Gastrocnemius medialis (tissue), 4 donors: ENCODE results near the gene PAQR8. TPM values are rescaled to one million over a fixed set of nuclear protein-coding genes. Genes with fewer than 3 reads are reported as not detected.

Experiments
- ATAC-seq, 2 donors: fragments of 150-250 bp; one replicate each; pipeline ENCODE4 v1.9.1; 2016
- DNase-seq, 2 donors: peaks; one replicate each; pipeline ENCODE4 v3.0.0-alpha.2; 2019
- H3K27ac ChIP-seq, 4 donors: fragments of 200-600 bp; sonication (generic); 1 replicate in 1 of 4; 2 replicates in 3 of 4; pipeline ENCODE4 v1.5.1; 2016 to 2018; ENCODE audit warnings: mild to moderate bottlenecking in 2 of 4, moderate library complexity in 1 of 4
- H3K27me3 ChIP-seq, 3 donors: fragments of 200-600 bp; sonication (generic) in 2 of 3; 1 replicate in 1 of 3; 2 replicates in 2 of 3; pipeline versions ENCODE4 v1.5.1 to v1.6.0; 2016 to 2019; ENCODE audit warnings: mild to moderate bottlenecking in 1 of 3, moderate library complexity in 1 of 3
- H3K36me3 ChIP-seq, 2 donors: fragments of 200-600 bp; sonication (generic) in 1 of 2; one replicate each; pipeline ENCODE4 v1.5.1; 2017 to 2018
- H3K4me1 ChIP-seq, 2 donors: fragments of 200-600 bp; sonication (generic) in 1 of 2; one replicate each; pipeline ENCODE4 v1.5.1; 2016 to 2017; ENCODE audit warnings: mild to moderate bottlenecking in 2 of 2
- H3K4me3 ChIP-seq, 4 donors: fragments of 200-600 bp; sonication (generic) in 3 of 4; 1 replicate in 1 of 4; 2 replicates in 3 of 4; pipeline ENCODE4 v1.5.1; 2016 to 2019; ENCODE audit warnings: mild to moderate bottlenecking in 2 of 4
- H3K9me3 ChIP-seq, 3 donors: fragments of 200-600 bp; sonication (generic) in 2 of 3; 1 replicate in 1 of 3; 2 replicates in 2 of 3; pipeline ENCODE4 v1.5.1; 2016 to 2019
- CTCF ChIP-seq, 5 experiments: fragments of 450-650 bp in 3 of 5; fragments of 200-600 bp in 2 of 5; sonication (generic) in 2 of 5; IDR thresholded peaks in 4 of 5; conservative IDR thresholded peaks in 1 of 5; 1 replicate in 4 of 5; 2 replicates in 1 of 5; pipeline ENCODE4 v1.5.1; 2016 to 2019; ENCODE audit warnings: antibody characterized with exemption in 5 of 5, mild to moderate bottlenecking in 3 of 5, moderate library complexity in 3 of 5
- POLR2A ChIP-seq, 2 donors: fragments of 450-650 bp; IDR thresholded peaks; one replicate each; pipeline ENCODE4 v1.6.1; 2017; ENCODE audit warnings: antibody characterized with exemption in 2 of 2, mild to moderate bottlenecking in 2 of 2, moderate library complexity in 2 of 2
- in situ Hi-C, 4 donors: fragments of 200-750 bp; cut with MboI; loops; one replicate each; pipeline versions ENCODE4 v1.15.0 to v1.8.0; 2017; ENCODE audit warnings: low sequenced_read_pairs in 4 of 4
- intact Hi-C: fragments of 100-400 bp; cut with DNase I; formaldehyde crosslinking; loops from one replicate; pipeline ENCODE4 v1.15.1; 2023; ENCODE audit warnings: low total_unique reads
- total RNA-seq, 4 donors: library from RNA; depleted of rRNA; stranded (reverse); fragments of >200 nt; gene quantifications; one replicate each; pipeline versions ENCODE4 v1.1.0 to v1.2.3, GENCODE V29; 2016

The PAQR8 gene
- total RNA-seq, 4 donors from 2014 or later = 0.39 to 1.1 (median 0.72) TPM

- intact Hi-C loops (no loop called here), in situ Hi-C loops (loop anchor here (10.0 to 25.0 kb wide), 3 partner anchors 84 to 576 kb away; partner anchors contain the start of genes GSTA4 (in 2 of the 4) and MCM3 (in 1 of the 4))
- H3K36me3 ChIP-seq = no peaks in the 10 kb centered on the region
- DNase-seq (no peak), ATAC-seq (no peak)
- no peak overlapping the region for H3K27ac ChIP-seq
- no peaks in the 10 kb centered on the region for H3K4me1 ChIP-seq
- H3K4me3 ChIP-seq = no peak overlapping the region
- TF ChIP-seq POLR2A (IDR thresholded peaks at IDR 0.05) = no peak
- TF ChIP-seq CTCF (IDR thresholded peaks at IDR 0.05 in 4 of 5, conservative IDR thresholded peaks at IDR 0.05 in 1 of 5) = no peak
- no peaks in the 10 kb centered on the region for H3K9me3 ChIP-seq
- H3K27me3 ChIP-seq = no peaks in the 10 kb centered on the region
Observed at GRCh38 chr6:52410979-52411378, 49.0 kb downstream of the PAQR8 start.

- Histone ChIP-seq H3K4me3 (no peak overlapping the region), H3K27ac (no peak overlapping the region), H3K27me3 (no peaks in the 10 kb centered on the region), H3K4me1 (no peaks in the 10 kb centered on the region), H3K36me3 (no peaks in the 10 kb centered on the region), H3K9me3 (no peaks in the 10 kb centered on the region)
- ATAC-seq (no peak), DNase-seq (no peak)
- no peak for TF ChIP-seq CTCF (IDR thresholded peaks at IDR 0.05 in 4 of 5, conservative IDR thresholded peaks at IDR 0.05 in 1 of 5)
- in situ Hi-C loops = loop anchor here (10.0 to 25.0 kb wide), 3 partner anchors 83 to 575 kb away; partner anchors contain the start of genes GSTA4 (in 2 of the 4) and MCM3 (in 1 of the 4)
- intact Hi-C loops = no loop called here
Observed at GRCh38 chr6:52411911-52412310, 50.0 kb downstream of the PAQR8 start.

- TF ChIP-seq POLR2A (IDR thresholded peaks at IDR 0.05) = no peak
- TF ChIP-seq CTCF (IDR thresholded peaks at IDR 0.05 in 4 of 5, conservative IDR thresholded peaks at IDR 0.05 in 1 of 5) = no peak
- ATAC-seq = no peak
- DNase-seq = no peak
- Histone ChIP-seq H3K36me3 (no peaks in the 10 kb centered on the region), H3K27ac (no peak overlapping the region), H3K4me3 (no peak overlapping the region), H3K4me1 (peaks cover under 1 to 5% of the 10 kb centered on the region in 2 donors), H3K9me3 (no peaks in the 10 kb centered on the region), H3K27me3 (no peaks in the 10 kb centered on the region)
- intact Hi-C loops = no loop called here
- in situ Hi-C loops = loop anchor here (5.0 to 25.0 kb wide), 7 partner anchors 79 to 572 kb away; partner anchors contain the start of genes GSTA4 (in 2 of the 4) and MCM3 (in 1 of the 4)
Observed at GRCh38 chr6:52415333-52415732, 53.4 kb downstream of the PAQR8 start.

DNA sequence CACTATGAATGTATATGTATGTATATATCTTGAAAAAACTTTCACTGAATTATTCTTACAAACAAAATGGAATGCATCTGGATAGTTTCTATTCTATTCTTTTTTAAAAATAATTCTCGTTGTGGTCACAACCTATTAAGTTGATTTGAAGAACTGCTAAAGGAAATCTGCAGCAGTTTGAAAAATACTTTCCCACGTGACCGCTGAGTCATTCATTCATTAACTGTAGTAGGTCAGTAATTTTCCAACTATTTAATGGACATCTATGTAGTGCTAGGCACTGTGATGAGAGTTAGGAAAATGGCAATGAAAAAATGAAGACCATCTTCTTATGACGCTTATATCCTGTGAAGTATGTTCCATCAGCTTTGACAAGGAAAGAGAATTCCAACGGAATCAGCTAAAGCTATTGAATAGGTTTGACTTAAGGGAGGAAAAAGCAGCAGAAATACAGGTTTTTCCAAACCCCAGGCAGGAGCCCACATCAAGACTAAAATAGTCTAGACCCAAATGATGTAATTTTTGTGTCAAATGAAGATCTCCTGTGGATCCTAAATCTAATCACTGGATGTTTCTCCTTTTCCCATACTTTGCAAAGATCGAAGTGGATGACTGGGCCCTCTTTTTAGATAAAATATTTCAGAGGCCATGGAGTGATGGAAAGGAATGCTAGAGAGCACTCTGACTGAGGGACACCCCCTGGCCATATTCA lies 54.1 kb downstream of the PAQR8 start:
- Histone ChIP-seq H3K4me3 (no peak overlapping the region), H3K36me3 (no peaks in the 10 kb centered on the region), H3K9me3 (no peaks in the 10 kb centered on the region), H3K4me1 (peaks cover 8 to 11% of the 10 kb centered on the region in 2 donors), H3K27me3 (no peaks in the 10 kb centered on the region), H3K27ac (no peak overlapping the region)
- in situ Hi-C loops (loop anchor here (5.0 to 25.0 kb wide), 7 partner anchors 79 to 571 kb away; partner anchors contain the start of genes GSTA4 (in 2 of the 4) and MCM3 (in 1 of the 4)), intact Hi-C loops (loop anchor here (1.0 kb wide), 3 partner anchors 83 to 247 kb away; no protein-coding TSS in a partner anchor)
- no peak for TF ChIP-seq CTCF (IDR thresholded peaks at IDR 0.05 in 4 of 5, conservative IDR thresholded peaks at IDR 0.05 in 1 of 5)
- TF ChIP-seq POLR2A (IDR thresholded peaks at IDR 0.05) = no peak
- DNase-seq (no peak), ATAC-seq (no peak)
